ENCODE measurements around the gene HNRNPDL.
"Not testable (repeated sequence)": the region's sequence is repeated elsewhere in the genome, so short reads cannot be mapped to it uniquely, and the experiment has no call there.

The HNRNPDL gene

DNA sequence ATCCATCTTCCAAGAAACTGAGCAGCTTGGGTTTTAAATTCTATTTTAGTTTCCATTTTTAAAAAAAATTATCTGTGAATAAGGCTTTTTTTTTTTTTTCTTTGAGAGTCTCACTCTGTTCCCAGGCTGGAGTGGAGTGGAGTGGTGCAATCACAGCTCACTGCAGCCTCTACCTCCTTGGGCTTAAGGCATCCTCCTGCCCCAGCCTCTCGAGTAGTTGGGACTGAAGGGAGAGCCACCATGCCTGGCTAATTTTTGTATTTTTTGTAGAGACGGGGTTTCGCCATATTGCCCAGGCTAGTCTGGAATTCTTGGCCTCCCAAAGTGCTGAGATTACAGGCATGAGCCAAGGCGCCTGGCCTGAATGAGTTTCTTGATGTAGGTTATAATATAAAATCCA is 1.6 kb upstream of the HNRNPDL start:
- no peak for DNase-seq

DNA sequence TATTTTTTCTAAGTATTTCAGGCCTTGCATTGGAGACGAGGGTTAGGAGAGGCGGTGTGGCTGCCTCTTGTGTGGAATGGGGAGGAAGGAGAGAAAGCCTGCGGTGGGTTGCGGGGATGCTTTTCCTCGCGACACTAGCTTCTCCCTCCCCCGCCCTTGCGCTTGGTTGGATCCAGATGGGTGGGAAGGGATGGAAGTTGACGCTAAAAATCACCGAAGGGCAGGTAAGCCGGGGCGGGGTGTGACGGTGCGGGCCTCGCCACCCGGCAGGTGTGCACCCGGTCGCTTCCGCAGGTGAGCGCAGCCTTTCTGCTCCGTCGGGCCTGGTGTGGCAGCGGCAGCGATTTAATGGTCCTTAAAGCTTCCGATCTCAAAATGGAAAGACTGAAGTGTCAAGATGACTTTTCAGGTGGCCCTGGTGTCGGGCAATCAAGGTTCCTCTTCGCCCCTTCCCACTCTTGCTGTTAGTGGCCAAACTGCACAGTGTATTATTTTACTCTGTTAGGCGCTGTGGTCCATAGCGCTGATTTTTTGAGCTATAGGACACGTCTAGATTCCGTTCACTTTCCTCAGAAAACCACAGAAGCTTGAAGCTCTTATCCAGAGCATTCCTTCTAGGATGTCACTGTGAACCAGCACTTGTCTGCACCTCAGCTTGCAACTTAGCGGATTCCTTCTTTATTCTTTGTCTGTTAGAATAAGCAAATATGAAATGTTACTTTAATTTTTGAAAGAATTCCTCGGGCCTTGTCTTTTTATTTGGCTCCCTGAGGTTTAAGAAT is 893 bp upstream of the HNRNPDL start:
- no peak for DNase-seq

DNA sequence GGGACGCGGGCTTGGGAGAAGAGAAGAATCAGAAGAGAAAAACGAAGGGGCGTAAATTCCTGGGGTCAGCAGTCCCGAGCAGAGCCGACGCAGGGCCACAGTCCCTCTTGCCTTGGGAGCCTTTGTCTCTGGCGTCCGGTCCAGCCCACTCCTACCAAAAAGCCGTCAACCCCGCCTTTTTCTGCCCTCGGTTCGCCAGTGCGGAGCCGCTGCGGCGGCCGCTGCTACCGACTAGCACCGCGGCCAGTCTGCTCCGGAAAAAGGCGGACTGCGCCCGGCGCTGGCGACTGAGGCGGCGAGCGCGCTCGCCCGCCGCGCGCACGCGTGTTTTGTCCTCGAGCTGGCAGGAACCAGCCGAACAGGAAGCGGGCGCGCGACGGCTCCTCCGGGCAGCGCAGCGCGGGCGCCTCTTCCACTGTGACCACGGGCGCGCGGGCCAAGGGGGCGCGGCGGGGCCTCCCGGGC is 502 bp downstream of the HNRNPDL start:
- no peak for DNase-seq

DNA sequence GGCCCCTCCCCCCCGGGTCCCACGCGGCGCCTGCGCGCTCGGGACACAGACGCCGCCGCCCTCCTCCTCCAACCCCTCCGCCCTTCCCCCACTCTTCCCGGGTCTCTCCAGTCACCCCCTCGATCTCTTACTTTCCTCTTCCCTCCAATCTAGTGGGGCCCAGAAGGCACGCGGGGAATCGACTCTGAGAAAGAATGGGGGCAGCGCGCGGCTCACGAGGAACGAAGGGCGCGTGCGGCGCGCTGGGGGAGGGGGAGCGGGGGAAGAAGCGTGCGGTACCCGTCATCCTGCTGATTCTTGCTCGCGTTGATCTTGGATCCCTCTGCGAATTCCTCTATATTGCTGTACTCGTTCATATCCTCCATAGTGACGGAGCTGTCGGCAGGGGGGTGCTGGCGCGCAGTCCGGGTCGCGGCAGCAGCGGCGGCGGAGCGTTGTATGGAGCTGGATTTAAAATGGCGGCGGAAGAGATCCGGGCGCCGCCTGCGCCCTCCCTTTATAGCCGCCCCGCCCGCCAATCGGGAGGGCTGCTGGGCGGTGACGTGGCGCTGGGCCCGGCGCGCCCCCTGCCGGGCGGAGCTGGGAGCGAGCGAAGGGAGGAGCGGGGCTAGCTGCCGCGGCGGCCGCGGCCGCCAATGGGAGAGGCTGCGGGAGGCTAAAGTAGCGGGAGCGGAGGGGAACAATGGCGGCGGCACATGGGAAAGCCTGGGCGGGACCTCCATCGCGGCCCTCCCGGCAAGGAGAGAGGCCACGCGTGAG is 1.1 kb downstream of the HNRNPDL start:
- peak; percentile 81 for DNase-seq

DNA sequence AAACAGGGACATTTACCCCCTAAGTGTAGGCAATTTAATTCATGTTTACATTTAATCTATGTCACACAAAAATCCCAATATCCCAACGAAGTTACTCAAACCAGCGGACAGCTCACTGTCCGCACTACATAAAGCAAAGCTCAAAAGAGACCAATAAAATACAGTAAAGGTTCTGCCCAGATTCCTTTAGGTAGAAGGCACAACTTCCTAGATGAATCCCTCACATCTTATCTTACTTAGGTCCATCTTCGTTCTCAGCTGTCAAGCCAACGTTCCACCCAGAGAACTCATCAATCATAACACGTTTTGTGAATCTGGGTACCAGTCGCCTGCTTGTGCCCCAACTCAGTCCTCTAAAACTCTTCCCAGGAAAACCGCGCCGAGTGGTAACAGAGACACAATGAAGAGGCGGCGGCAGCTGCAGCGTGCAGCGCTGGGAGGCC is 1.7 kb downstream of the HNRNPDL start:
- no peak for DNase-seq

DNA sequence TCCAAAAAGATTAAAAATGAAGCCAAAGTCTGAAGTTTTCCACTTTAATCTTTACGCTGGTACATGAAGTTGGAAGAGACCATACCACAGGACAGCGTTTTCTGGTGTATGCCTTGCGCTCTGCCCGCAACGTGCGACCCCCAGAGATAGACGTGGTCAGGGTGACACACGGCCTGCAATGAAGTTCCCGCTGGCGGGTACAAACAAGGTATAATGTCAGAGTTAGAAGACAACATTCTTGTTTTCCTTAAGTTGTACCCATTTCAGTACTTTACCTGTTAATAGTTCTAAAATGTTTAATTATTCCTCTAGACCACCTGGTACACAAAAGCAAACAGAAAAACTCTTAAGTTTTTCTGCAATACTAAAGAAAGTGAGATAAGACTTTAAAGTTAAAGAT is 4.8 kb downstream of the HNRNPDL start:
- no peak for DNase-seq

DNA sequence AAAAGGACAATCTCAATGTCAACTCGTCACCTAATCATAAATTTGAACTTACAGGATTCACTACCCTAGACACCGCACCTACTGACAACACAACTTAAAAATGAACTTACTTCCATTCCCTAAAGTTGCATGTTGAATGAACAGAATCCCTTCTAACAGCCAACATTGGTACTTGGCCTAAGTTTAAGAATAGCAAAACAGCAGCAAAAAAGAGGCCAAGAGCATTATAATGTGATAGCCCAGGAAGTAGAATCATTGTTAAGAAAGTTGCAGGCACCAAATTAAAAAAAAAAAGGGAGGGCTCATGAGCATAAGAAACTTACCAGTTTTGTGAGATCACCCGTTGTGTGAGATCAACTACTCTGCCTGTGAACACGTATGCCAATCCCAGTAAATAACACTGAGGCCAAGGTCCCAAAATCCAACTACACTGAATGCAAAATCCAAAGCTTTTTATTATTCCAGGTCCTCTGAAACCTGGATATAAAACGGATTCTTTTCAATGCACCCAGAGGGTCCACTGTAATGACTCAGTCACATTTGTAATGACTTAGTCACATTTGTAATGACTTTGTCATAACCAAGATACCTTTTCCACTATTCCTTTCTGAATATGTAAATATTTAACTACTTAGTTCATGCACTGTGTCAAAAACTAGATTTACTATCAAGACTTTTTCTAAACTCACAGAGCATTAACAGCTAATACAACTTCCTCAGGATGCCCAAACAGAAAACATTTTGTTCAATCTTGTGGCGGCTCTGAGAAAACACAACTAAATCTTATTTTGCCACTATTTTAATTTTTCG is 6.8 kb downstream of the HNRNPDL start:
- no peak for DNase-seq

DNA sequence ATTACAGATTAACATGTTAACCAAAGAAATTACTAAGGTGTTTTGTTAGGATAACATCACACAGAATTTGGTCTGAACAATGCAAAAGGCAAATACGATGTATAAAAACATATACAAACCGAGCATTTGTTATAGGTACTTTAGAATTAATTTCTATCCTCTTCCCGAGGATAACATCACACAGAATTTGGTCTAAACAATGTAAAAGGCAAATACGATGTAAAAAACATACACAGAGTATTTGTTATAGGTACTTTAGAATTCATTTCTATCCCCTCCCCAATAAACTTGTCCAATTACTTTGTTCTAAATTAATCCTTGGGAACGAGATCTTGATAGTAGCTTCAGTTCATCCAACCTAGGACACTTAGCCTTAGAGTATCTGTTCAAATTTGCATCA is 7.6 kb downstream of the HNRNPDL start:
- no peak for DNase-seq

DNA sequence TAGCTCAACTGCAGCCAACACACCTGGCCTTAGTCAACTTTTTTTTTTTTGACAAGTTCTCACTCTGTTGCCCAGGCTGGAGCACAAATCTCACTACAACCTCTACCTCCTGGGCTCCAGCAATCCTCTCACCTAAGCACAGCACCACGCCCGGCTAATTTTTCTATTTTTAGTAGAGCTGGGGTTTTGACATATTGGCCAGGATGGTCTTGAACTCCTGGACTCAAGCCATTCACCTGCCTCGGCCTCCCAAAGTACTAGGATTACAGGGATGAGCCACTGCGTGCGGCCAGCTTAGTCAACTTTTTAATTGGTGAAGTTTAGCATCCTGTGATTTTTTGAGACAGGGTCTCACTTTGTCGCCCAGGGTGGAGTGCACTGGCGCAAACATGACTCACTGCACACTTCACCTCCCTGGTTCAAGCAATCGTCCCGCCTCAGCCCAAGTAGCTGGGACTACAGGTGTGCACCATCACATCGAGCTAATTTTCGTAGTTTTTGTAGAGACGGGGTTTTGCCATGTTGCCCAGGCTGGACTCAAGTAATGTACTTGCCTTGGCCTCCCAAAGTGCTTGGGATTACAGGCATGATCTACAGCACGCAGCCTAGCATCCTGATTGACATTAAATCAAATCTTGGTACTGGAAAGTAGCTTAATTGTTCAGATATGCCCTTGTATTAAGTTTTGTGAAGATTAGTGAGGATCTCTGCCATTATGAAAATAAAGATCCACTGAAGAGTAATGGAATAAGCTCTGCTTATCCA is 8.3 kb downstream of the HNRNPDL start:
- no peak for DNase-seq

DNA sequence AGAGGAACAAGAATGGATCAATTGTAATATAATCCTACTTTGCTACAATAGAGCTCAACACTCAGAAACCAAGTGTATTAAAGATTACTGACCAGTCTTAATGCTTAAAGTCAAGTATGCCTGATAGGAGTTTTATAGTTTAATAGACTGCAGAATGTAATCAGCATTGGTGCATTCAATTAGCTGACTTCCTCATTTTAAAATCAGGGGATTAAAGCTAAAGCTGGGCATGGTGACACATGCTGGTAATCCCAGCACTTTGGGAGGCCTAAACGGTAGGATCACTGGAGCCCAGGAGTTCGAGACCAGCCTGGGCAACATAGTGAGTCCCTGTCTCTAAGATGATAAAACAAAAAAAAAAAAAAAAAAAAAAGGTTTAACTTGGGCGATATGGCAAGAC is 10.8 kb downstream of the HNRNPDL start:
- no peak for DNase-seq

DNA sequence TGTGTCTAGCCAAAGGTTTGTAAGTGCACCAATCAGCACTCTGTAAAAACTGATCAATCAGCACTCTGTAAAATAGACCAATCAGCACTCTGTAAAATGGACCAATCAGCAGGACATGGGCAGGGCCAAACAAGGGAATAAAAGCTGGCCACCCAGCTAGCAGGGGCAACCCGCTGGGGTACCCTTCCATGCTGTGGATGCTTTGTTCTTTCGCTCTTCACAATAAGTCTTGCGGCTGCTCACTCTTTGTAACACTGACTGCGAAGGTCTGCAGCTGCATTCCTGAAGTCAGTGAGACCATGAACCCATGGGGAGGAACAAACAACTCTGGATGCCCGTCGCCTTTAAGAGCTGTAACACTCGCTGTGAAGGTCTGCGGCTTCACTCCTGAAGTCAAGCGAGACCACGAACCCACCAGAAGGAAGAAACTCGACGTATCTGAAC is 14.3 kb downstream of the HNRNPDL start:
- no peak for DNase-seq

DNA sequence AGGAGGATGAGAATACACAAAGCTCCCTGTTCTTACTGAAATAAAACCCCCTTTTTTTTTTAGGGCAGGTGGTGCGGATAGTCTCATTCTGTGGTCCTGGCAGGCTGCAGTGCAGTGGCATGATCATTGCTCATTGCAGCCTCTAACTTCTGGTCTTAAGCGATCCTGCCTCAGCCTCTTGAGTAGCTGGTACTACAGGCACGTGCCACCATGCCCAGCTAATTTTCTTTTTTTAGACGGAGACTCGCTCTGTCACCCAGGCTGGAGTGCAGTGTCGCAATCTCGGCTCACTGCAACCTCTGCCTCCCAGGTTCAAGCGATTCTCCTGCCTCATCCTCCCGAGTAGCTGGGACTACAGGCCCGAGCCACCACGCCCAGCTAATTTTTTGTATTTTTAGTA is 15.2 kb downstream of the HNRNPDL start:
- not testable (repeated sequence) for DNase-seq

DNA sequence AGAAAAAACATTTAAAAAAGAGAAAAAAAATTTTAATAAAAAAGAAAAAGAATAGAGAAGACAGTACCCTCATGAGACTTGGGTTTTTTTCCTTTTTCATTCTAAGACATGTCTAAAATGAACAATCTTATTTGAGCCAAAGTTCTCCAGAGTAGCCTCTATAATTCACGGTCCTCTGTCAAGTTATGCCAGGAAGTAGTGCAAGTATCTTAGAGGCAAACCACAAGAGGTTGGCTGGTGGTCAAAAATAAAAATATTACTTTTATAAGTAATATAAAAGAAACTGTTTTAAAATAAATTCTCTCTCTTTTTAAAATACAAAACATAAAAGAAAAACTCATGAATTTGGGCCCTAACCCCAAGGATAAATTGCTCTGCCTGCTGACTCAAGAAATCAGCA is 26.5 kb downstream of the HNRNPDL start:
- no peak for DNase-seq

DNA sequence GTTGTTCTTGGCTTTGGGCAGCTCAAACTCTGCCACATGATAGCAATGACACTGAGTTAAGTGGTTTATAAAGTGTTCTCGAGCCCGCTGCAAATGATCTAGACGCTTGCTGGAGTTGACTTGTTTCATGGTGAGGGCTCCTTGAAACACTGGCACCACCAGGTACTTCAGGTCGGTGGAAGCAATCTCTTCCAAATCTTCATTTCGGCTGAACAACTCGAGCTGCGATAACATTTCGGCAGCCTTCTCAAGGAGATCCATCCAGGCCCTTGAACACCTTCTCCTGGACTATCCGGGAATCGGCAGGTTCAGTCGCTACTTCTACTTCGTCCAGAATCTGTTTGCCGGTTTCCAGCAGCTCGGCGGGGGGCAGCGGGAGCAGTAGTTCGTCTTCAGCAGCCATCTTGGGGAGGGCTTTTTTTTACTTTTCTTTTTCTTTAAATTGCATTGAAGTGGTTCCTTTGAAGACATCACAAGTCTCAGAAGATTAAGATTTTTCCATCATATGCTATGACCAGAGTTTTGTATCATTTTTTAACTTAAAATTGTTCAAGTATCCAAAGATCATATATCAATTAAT is 28.0 kb downstream of the HNRNPDL start:
- no peak for DNase-seq

DNA sequence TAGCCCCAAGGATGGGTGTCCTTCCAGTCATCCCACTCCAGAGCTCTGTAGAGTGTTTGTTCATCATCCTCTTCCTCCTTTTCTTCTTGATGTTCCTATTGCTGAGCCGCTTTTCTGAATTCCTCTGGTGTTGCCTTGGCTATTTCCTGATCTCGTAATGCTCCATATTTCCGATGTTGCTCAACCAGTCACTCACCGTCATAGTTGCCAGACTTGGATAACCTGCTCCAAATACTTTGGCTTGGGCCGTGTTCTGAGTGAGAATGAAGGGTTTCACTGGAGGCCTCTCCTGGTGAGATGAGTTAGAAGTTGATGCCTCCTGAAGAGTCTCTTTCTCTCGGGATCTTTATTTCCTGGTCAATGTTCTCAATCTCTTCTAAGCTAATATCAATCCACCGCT is 28.7 kb downstream of the HNRNPDL start:
- DNase-seq = no peak

DNA sequence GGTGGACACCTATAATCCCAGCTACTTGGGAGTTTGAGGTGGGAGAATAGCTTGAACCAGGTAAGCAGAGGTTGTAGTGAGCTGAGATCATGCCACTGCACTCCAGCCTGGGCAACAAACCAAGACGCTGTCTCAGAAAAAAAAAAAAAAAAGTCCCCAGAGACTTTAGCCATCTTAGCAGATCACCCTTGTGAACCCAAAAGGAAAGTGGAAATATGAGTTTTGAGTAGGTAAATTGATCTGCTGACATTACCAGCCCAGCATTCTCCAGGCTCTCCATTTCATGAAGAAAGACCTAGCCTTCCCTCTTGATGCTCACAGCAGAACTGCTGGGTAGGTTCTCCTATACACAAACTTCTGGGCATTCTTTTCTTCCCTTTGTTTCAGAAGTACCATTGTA is 32.0 kb downstream of the HNRNPDL start:
- no peak for DNase-seq

DNA sequence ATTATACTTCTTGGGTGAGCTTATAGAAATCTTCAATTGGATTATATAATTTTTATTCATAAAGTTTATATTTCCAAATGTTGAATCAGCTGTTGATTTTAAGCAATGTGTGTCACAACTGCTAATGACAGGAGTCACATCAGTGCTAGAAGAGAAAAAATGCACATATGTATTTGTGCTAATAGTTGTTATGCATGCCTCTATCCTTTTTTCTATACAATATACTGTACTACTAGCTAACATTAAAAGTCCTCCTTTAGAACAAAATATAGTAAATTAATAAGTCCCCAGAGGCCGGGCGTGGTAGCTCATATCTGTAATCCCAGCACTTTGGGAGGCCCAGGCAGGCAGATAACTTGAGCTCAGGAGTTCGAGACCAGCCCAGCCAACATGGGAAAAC is 32.7 kb downstream of the HNRNPDL start:
- no peak for DNase-seq

DNA sequence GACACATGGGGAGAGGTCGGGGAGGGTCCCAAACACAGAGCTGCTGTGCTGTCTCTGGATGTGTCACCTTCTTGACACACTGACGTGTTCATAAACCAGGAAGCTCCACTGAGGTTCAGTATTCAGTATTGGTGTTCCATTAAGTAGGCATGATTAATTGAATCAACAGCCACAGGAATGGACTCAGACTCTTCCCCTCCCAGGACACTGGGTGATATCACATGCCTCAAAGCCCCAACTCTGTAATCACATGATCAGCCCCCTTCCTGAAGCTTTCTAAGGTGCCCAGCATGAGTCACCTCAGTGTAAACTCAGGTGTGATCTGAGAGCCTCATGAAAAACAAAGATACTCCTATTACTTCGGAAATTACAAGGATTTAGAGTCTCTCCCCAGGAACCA is 35.4 kb downstream of the HNRNPDL start:
- no peak for DNase-seq

DNA sequence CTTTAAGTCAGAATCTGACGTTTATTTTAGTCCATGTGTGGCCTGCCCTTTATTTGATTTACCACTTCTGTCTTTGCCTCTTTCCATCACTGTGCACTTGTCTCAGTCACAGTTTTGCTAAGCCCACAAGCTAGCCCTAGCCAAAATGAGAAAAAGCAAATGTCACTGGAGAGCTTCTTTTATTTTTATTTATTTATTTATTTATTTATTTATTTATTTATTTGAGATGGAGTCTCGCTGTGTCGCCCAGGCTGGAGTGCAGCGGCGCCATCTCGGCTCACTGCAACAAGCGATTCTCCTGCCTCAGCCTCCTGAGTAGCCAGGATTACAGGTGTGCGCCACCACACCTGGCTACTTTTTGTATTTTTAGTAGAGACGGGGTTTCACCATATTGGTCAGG is 40.2 kb downstream of the HNRNPDL start:
- DNase-seq = not testable (repeated sequence)

DNA sequence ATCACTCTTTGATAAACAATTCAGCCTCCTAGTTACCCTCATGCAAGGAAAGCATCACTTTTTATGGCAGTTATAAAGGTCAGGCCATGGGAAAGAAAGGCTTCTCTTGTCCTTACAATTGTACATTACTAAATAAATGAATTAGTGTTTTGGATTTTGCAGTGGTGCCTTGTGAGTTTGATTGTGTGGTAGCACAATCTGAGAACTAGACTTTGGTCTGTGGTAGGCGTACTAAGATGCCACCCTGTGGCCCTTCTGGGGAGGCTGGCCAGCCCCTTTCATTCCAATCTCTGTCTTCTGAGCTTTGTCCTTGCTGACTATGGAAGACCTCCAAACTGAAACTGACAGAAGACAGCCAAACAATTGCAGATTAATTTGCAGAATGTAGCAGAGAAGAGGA is 41.9 kb downstream of the HNRNPDL start:
- no peak for DNase-seq

DNA sequence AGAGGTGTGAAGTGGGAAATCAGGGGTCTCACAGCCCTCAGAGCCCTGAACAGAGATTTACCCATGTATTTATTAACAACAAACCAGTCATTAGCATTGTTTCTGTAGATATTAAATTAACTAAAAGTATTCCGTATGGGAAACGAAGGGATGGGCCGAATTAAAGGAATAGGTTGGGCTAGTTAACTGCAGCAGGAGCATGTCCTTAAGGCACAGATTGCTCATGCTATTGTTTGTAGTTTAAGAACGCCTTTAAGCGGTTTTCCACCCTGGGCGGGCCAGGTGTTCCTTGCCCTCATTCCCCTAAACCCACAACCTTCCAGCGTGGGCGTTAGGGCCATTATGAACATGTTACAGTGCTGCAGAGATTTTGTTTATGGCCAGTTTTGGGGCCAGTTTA is 44.0 kb downstream of the HNRNPDL start:
- not testable (repeated sequence) for DNase-seq

DNA sequence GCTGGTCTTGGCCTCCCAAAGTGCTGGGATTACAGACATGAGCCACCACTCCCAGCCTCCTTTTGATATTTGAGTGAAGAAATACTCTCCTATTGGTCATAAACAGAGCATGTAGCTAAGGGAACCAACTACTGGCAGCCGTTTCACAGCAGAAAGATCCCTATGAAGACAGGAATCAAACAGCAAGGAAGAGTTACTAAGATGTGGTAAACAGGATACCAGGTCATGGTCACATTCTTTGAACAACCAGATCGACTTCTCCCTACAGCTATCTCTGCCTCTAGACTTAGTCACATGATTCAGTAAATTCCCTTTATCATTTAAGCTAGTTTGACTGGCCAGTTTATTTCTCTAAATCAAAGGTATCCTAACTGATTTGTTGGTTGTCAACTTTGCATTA is 47.5 kb downstream of the HNRNPDL start:
- no peak for DNase-seq
